NCI-H1930 (cell line): ENCODE results near the gene KRT72.

Experiments
- DNase-seq, 2 experiments: peaks; one replicate each; lab custom pipeline; 2025; lab: John Stamatoyannopoulos, UW

The KRT72 gene

GRCh38 chr12:52578469-52578868 is 22.8 kb downstream of the KRT72 start:
- DNase-seq = no peak

GRCh38 chr12:52577316-52577715 is 23.9 kb downstream of the KRT72 start:
- no peak for DNase-seq

- no peak for DNase-seq
Measured at GRCh38 chr12:52575948-52576347, 25.3 kb downstream of the KRT72 start.

- DNase-seq = no peak
Measured at GRCh38 chr12:52575256-52575655, 26.0 kb downstream of the KRT72 start.

GRCh38 chr12:52573743-52574142 is 27.5 kb downstream of the KRT72 start, which contains the start of gene KRT74:
TSS of gene KRT74 (minus strand) at chr12:52573843. CDS start at chr12:52573777, 66 bp downstream.
- DNase-seq = no peak

GRCh38 chr12:52573306-52573705 is 28.0 kb downstream of the KRT72 start:
- no peak for DNase-seq

GRCh38 chr12:52570511-52570910 is 30.8 kb downstream of the KRT72 start:
- no peak for DNase-seq

GRCh38 chr12:52568111-52568510 is 33.2 kb downstream of the KRT72 start:
- DNase-seq = no peak

GRCh38 chr12:52566847-52567291 is 34.4 kb downstream of the KRT72 start:
- no peak for DNase-seq

- DNase-seq = no peak
Measured at GRCh38 chr12:52564582-52564981, 36.7 kb downstream of the KRT72 start.

- DNase-seq = no peak
Measured at GRCh38 chr12:52561880-52562449, 39.3 kb downstream of the KRT72 start.

GRCh38 chr12:52559979-52560378 is 41.3 kb downstream of the KRT72 start:
- DNase-seq = no peak

- no peak for DNase-seq
Measured at GRCh38 chr12:52558781-52559445, 42.4 kb downstream of the KRT72 start.

- no peak for DNase-seq
Measured at GRCh38 chr12:52557476-52557875, 43.8 kb downstream of the KRT72 start.

- no peak for DNase-seq
Measured at GRCh38 chr12:52555577-52555976, 45.7 kb downstream of the KRT72 start.

- no peak for DNase-seq
Measured at GRCh38 chr12:52552681-52553195, 48.5 kb downstream of the KRT72 start, which contains the start of gene KRT71. TSS of gene KRT71 (minus strand) at chr12:52553145. CDS start at chr12:52553077, 68 bp downstream.

GRCh38 chr12:52552055-52552454 is 49.2 kb downstream of the KRT72 start:
- DNase-seq = no peak

GRCh38 chr12:52551216-52551865 is 49.9 kb downstream of the KRT72 start:
- DNase-seq = no peak

GRCh38 chr12:52546126-52546525 is 55.1 kb downstream of the KRT72 start:
- no peak for DNase-seq

- no peak for DNase-seq
Measured at GRCh38 chr12:52543985-52544883, 57.0 kb downstream of the KRT72 start.

GRCh38 chr12:52542785-52543318 is 58.4 kb downstream of the KRT72 start:
- no peak for DNase-seq

- no peak for DNase-seq
Measured at GRCh38 chr12:52542157-52542556, 59.1 kb downstream of the KRT72 start.
